ENCODE data around the gene SSBP1. TPM values are rescaled to one million over a fixed set of nuclear protein-coding genes. Genes with fewer than 3 reads are reported as not detected.

The SSBP1 gene
- total and polyA plus RNA-seq, 9 donors: 79.3 to 228 (median 92.3) TPM

DNA sequence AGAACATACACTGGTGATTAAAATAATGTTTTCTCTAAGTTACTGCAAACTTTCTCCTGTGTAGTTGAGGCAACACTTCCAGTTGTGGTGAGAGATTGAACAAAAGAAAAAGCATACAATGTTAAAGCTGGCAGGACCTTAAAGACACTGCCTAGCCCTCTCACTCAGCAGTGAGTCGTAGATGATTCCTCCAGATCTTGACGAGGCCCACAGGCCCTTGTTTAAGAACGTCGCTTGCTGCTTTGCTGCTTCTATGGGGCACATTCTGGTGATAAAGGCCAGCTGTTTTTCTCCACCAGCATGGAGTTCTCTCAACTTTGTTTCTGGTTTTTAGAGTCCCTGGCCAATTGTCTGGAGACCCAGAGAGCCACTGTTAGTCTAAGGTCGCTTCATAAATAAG, 33.4 kb upstream of the SSBP1 start:
- DNase-seq: no peak
- intact Hi-C loops (cut with DNase I): no loop called here
- no peak overlapping the region for H3K27ac ChIP-seq
- no peaks in the 10 kb centered on the region for H3K27me3 ChIP-seq
- no peaks in the 10 kb centered on the region for H3K9me3 ChIP-seq
- no peak for TF ChIP-seq EP300 (IDR thresholded peaks at IDR 0.05)
- no peak for TF ChIP-seq POLR2A (IDR thresholded peaks at IDR 0.05)
- TF ChIP-seq, protein P1, sequence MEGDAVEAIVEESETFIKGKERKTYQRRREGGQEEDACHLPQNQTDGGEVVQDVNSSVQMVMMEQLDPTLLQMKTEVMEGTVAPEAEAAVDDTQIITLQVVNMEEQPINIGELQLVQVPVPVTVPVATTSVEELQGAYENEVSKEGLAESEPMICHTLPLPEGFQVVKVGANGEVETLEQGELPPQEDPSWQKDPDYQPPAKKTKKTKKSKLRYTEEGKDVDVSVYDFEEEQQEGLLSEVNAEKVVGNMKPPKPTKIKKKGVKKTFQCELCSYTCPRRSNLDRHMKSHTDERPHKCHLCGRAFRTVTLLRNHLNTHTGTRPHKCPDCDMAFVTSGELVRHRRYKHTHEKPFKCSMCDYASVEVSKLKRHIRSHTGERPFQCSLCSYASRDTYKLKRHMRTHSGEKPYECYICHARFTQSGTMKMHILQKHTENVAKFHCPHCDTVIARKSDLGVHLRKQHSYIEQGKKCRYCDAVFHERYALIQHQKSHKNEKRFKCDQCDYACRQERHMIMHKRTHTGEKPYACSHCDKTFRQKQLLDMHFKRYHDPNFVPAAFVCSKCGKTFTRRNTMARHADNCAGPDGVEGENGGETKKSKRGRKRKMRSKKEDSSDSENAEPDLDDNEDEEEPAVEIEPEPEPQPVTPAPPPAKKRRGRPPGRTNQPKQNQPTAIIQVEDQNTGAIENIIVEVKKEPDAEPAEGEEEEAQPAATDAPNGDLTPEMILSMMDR (IDR thresholded peaks at IDR 0.05): no peak
- 56 to 72% (median 68%) methylated on average over 5 of the region's 5 CpGs for WGBS, 3 donors
- no peaks in the 10 kb centered on the region for H3K36me3 ChIP-seq
- H3K4me1 ChIP-seq (ENCODE audit: insufficient read depth): no peaks in the 10 kb centered on the region
- no peak overlapping the region for H3K4me3 ChIP-seq

DNA sequence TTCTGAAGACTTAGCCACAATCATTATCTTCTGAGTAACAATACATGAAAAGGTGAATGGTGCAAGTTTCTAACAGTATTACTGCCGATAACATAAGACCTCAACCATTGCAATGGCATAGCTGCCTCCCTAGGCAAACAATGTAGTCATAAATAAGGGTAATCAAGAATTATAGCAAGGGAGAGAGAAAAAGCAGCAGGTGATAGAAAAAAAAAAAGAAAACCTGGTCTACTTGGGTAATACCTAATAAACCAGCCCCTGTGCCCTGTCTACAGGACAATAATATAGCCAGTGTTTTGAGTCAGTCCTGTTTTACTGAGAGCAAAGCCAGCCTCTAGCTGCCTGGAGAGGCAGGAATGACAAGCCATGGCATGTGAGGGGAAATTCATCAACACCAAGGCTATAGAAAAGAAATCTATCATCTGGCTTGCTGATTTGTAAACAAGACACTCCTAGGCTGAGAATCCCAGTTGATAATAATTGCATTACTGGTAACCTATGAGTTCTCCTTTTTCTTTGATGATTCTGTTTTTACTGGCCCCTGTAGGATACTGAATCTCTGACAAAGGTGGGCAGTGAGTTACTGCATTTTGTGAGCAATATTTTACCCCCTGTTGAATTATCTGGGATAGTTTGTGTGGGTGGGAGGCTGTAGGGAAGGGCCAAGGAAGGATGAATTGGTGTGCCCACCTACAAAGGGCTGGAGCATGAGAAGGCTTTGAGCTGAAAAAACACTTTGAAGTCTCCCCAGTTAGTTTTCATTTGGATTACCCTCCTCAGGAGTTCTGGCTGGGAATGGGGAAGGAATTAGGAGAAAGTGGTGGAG, 31.7 kb upstream of the SSBP1 start:
- no peak overlapping the region for H3K4me3 ChIP-seq
- intact Hi-C loops (cut with DNase I): no loop called here
- no peak overlapping the region for H3K27ac ChIP-seq
- no peak for TF ChIP-seq POLR2A (IDR thresholded peaks at IDR 0.05)
- TF ChIP-seq, protein P1 (IDR thresholded peaks at IDR 0.05): no peak
- no peak for TF ChIP-seq EP300 (IDR thresholded peaks at IDR 0.05)
- no peaks in the 10 kb centered on the region for H3K36me3 ChIP-seq
- no peak for DNase-seq
- no peaks in the 10 kb centered on the region for H3K9me3 ChIP-seq
- 96 to 98% (median 96%) methylated on average over 1 of the region's 1 CpG for WGBS, 3 donors
- H3K4me1 ChIP-seq (ENCODE audit: insufficient read depth): no peaks in the 10 kb centered on the region
- H3K27me3 ChIP-seq: no peaks in the 10 kb centered on the region

DNA sequence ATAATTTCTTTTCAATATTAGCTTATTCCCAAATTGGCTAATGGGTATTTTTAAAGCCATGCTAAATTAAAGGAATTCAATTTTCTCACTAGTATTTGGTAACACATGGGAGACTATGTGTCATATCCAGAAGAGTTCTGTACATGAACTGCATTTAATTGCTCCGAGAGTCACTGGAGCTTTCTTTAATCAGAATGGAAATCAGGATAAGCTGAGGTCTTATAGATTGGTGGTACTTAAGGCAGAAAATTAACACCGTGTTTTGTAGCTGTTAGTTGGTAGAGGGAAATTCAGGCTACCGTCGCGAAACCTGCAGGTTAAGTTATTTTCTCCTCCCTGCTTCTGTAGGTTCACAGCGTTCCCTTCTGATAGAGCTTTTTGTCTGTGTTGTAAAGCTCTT, 29.8 kb upstream of the SSBP1 start, which contains the start of gene WEE2:
Gene WEE2, plus strand, starts transcription at position 3 of the 400 bp plus-strand sequence. CDS start 406 bp downstream, outside the sequence.
- intact Hi-C loops (cut with DNase I): no loop called here
- Histone ChIP-seq H3K27ac (no peak within 1 kb of the TSS), H3K9me3 (no peaks in the 10 kb centered on the region), H3K36me3 (no peaks in the 10 kb centered on the region), H3K4me3 (no peak within 1 kb of the TSS), H3K4me1 (ENCODE audit: insufficient read depth) (no peaks in the 10 kb centered on the region), H3K27me3 (no peaks in the 10 kb centered on the region)
- TF ChIP-seq EP300 (IDR thresholded peaks at IDR 0.05) (no peak), POLR2A (IDR thresholded peaks at IDR 0.05) (no peak)
- TF ChIP-seq, protein P1 (IDR thresholded peaks at IDR 0.05): no peak
- no peak for DNase-seq
- WGBS, 3 donors: 85 to 91% (median 90%) methylated on average over 6 of the region's 6 CpGs

DNA sequence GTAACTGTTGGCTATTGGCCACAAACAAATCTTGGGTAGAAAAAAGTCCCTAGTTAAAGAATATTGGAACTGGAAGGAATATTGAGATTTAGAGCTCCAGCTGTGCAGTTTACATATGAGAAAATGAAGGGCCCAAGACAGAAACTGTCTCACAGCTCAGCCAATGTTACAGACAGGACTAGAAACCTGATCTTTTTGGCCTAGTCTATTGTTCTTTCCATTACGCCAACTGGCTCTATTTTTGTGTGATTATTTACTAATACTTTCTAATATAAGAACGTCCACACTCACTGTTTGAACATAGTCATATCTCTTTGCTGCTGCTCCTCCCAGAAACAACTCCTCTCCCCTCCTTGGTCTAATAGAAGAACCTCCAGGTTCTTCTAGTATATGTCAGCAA, 28.8 kb upstream of the SSBP1 start:
- H3K36me3 ChIP-seq: no peaks in the 10 kb centered on the region
- no peak for DNase-seq
- no peak overlapping the region for H3K4me3 ChIP-seq
- WGBS, 3 donors: 66 to 78% (median 74%) methylated on average over 2 of the region's 2 CpGs
- H3K27ac ChIP-seq: no peak overlapping the region
- no peaks in the 10 kb centered on the region for H3K9me3 ChIP-seq
- H3K27me3 ChIP-seq: no peaks in the 10 kb centered on the region
- intact Hi-C loops (cut with DNase I): no loop called here
- H3K4me1 ChIP-seq (ENCODE audit: insufficient read depth): no peaks in the 10 kb centered on the region
- TF ChIP-seq POLR2A (IDR thresholded peaks at IDR 0.05) (no peak), EP300 (IDR thresholded peaks at IDR 0.05) (no peak)
- TF ChIP-seq, protein P1 (IDR thresholded peaks at IDR 0.05): no peak

Measured in ovary (tissue), 9 donors.